H1 (cell line): ENCODE measurements around the gene PTPMT1. TPM values are rescaled to one million over a fixed set of nuclear protein-coding genes. Genes with fewer than 3 reads are reported as not detected.
A peak's percentile ranks its signal among the peaks of the same experiment; 100 is the strongest.

Source experiments
- CTCF ChIA-PET: fragments of 300-600 bp; sonication (Branson Sonifier 250); formaldehyde crosslinking; loops from one replicate; lab custom pipeline; 2021; ENCODE audit not compliant: partially characterized antibody; lab: Charles Lee
- POLR2A ChIA-PET: fragments of 300-600 bp; sonication (Branson Sonifier 250); formaldehyde crosslinking; loops from one replicate; lab custom pipeline; 2021; ENCODE audit warnings: inconsistent platforms; ENCODE audit not compliant: partially characterized antibody; lab: Charles Lee
- DNase-seq, 2 experiments: peaks; one replicate each; pipeline versions ENCODE4 v3.0.0 to v3.0.0-alpha.2; 2010 to 2022; ENCODE audit warnings: low spot score in 2 of 2, low read depth in 1 of 2, mixed read lengths in 1 of 2
- FAIRE-seq: peaks from 2 replicates; lab custom pipeline; 2011; peaks lifted over from hg19 to GRCh38; lab: Jason Lieb, UNC
- H2AFZ ChIP-seq: 2 replicates; pipeline ENCODE4 v1.8.1; 2012; ENCODE audit warnings: low read length, inconsistent platforms
- H2AK5ac ChIP-seq: 2 replicates; pipeline ENCODE4 v1.6.1; 2013; ENCODE audit warnings: low read depth, low read length
- H2BK120ac ChIP-seq: replicated peaks from 2 replicates; pipeline ENCODE3; 2013; ENCODE audit warnings: low read depth, low read length, inconsistent platforms
- H2BK12ac ChIP-seq: 2 replicates; pipeline ENCODE4 v1.6.1; 2013; ENCODE audit warnings: low read depth, low read length
- H2BK15ac ChIP-seq: 2 replicates; pipeline ENCODE4 v1.6.1; 2013; ENCODE audit warnings: low read length
- H2BK20ac ChIP-seq: 2 replicates; pipeline ENCODE4 v1.6.1; 2013; ENCODE audit warnings: low read length
- H2BK5ac ChIP-seq: 2 replicates; pipeline ENCODE4 v1.6.1; 2013; ENCODE audit warnings: low read depth, low read length
- H3K14ac ChIP-seq: 2 replicates; pipeline ENCODE4 v1.6.1; 2013; ENCODE audit warnings: inconsistent platforms; ENCODE audit not compliant: insufficient read length
- H3K18ac ChIP-seq: 2 replicates; pipeline ENCODE4 v1.6.1; 2013; ENCODE audit warnings: low read length; ENCODE audit errors: extremely low read depth
- H3K23ac ChIP-seq: 2 replicates; pipeline ENCODE4 v1.6.1; 2013; ENCODE audit warnings: inconsistent platforms; ENCODE audit not compliant: insufficient read length
- H3K23me2 ChIP-seq: 2 replicates; pipeline ENCODE4 v1.6.1; 2013; ENCODE audit warnings: low read depth, low read length
- H3K27ac ChIP-seq: 2 replicates; pipeline ENCODE4 v1.6.1; 2011; ENCODE audit warnings: low read depth, low read length, inconsistent platforms
- H3K27me3 ChIP-seq, 4 experiments: replicated peaks in 1 of 4; 1 replicate in 1 of 4; 2 replicates in 3 of 4; pipeline versions ENCODE4 v1.6.1 to v1.8.1; 2011 to 2013; ENCODE audit warnings: low read length in 3 of 4, mild to moderate bottlenecking in 3 of 4, inconsistent platforms in 2 of 4, mixed read lengths in 2 of 4, moderate library complexity in 1 of 4; ENCODE audit not compliant: control insufficient read depth in 3 of 4, insufficient read depth in 3 of 4; ENCODE audit errors: extremely low read depth in 1 of 4
- H3K36me3 ChIP-seq, 4 experiments: 2 replicates each; pipeline versions ENCODE4 v1.6.1 to v1.8.1; 2011 to 2013; ENCODE audit warnings: mild to moderate bottlenecking in 4 of 4, low read length in 3 of 4, moderate library complexity in 2 of 4, control low read depth in 1 of 4, inconsistent platforms in 1 of 4; ENCODE audit not compliant: insufficient read depth in 4 of 4, control insufficient read depth in 2 of 4
- H3K4ac ChIP-seq: replicated peaks from 2 replicates; pipeline ENCODE3; 2013; ENCODE audit warnings: low read length, low read depth, mixed read lengths, inconsistent platforms; ENCODE audit not compliant: insufficient read length
- H3K4me1 ChIP-seq, 4 experiments: replicated peaks in 1 of 4; 1 replicate in 1 of 4; 2 replicates in 3 of 4; pipeline versions ENCODE4 v1.6.1 to v1.8.1; 2011 to 2013; ENCODE audit warnings: low read length in 3 of 4, inconsistent platforms in 2 of 4, mixed read lengths in 1 of 4; ENCODE audit not compliant: insufficient read depth in 4 of 4, control insufficient read depth in 3 of 4
- H3K4me2 ChIP-seq, 2 experiments: 2 replicates each; pipeline versions ENCODE4 v1.6.1 to v1.8.1; 2011 to 2013; ENCODE audit warnings: low read depth in 2 of 2, low read length in 2 of 2, control low read depth in 1 of 2, inconsistent platforms in 1 of 2, mild to moderate bottlenecking in 1 of 2; ENCODE audit not compliant: insufficient read depth in 1 of 2
- H3K4me3 ChIP-seq, 4 experiments: fragments of 200-600, 300-600 bp in 1 of 4; sonication (generic), shearing (Covaris generic), sonication (Bioruptor Twin) in 1 of 4; 2 replicates each; pipeline versions ENCODE4 v1.5.1 to v1.8.1; 2011 to 2016; ENCODE audit warnings: low read length in 4 of 4, low read depth in 3 of 4, control low read depth in 2 of 4, inconsistent platforms in 2 of 4, mild to moderate bottlenecking in 2 of 4, mixed read lengths in 1 of 4, moderate library complexity in 1 of 4; ENCODE audit not compliant: insufficient read depth in 2 of 4; ENCODE audit errors: extremely low read depth in 1 of 4
- H3K56ac ChIP-seq: replicated peaks from 2 replicates; pipeline ENCODE3; 2013; ENCODE audit warnings: low read depth, mild to moderate bottlenecking, mixed read lengths, low read length, inconsistent platforms; ENCODE audit not compliant: insufficient read length
- H3K79me1 ChIP-seq: 2 replicates; pipeline ENCODE4 v1.6.1; 2013; ENCODE audit warnings: low read depth, low read length, control low read depth
- H3K79me2 ChIP-seq, 2 experiments: 2 replicates each; pipeline versions ENCODE4 v1.6.1 to v1.8.1; 2012 to 2013; ENCODE audit warnings: low read length in 2 of 2, mild to moderate bottlenecking in 2 of 2, inconsistent platforms in 1 of 2; ENCODE audit not compliant: insufficient read depth in 2 of 2, control insufficient read depth in 1 of 2
- H3K9ac ChIP-seq, 4 experiments: replicated peaks in 1 of 4; 1 replicate in 1 of 4; 2 replicates in 3 of 4; pipeline versions ENCODE4 v1.6.1 to v1.8.1; 2011 to 2013; ENCODE audit warnings: low read depth in 3 of 4, low read length in 3 of 4, control low read depth in 2 of 4, mild to moderate bottlenecking in 2 of 4, moderate library complexity in 2 of 4, inconsistent platforms in 1 of 4; ENCODE audit errors: extremely low read depth in 1 of 4
- H3K9me3 ChIP-seq, 2 experiments: 2 replicates each; pipeline versions ENCODE4 v1.6.1 to v1.8.1; 2012 to 2013; ENCODE audit warnings: mild to moderate bottlenecking in 2 of 2, moderate library complexity in 2 of 2, control low read depth in 1 of 2, inconsistent platforms in 1 of 2, low read depth in 1 of 2, low read length in 1 of 2, mixed read lengths in 1 of 2; ENCODE audit not compliant: insufficient read depth in 2 of 2
- H4K20me1 ChIP-seq, 2 experiments: replicated peaks in 1 of 2; 2 replicates each; pipeline versions ENCODE3 to v1.8.1; 2011 to 2013; ENCODE audit warnings: inconsistent platforms in 2 of 2, low read length in 2 of 2, mild to moderate bottlenecking in 1 of 2; ENCODE audit not compliant: insufficient read depth in 2 of 2, control insufficient read depth in 1 of 2
- H4K5ac ChIP-seq: 2 replicates; pipeline ENCODE4 v1.6.1; 2013; ENCODE audit warnings: low read length, low read depth, mixed read lengths, inconsistent platforms; ENCODE audit not compliant: insufficient read length
- H4K8ac ChIP-seq: 2 replicates; pipeline ENCODE4 v1.8.0; 2013; ENCODE audit warnings: mild to moderate bottlenecking, moderate library complexity, low read length, inconsistent platforms; ENCODE audit not compliant: insufficient read depth; ENCODE audit errors: extremely low read depth
- H4K91ac ChIP-seq: replicated peaks from 2 replicates; pipeline ENCODE3; 2013; ENCODE audit warnings: low read length, mixed read lengths, inconsistent platforms; ENCODE audit not compliant: insufficient read length
- FOSL1 ChIP-seq: IDR thresholded peaks from 2 replicates; pipeline ENCODE4 v1.6.1; 2011; ENCODE audit warnings: mild to moderate bottlenecking, low read depth, low read length, moderate library complexity; ENCODE audit not compliant: insufficient read depth
- GABPA ChIP-seq: IDR thresholded peaks from 2 replicates; pipeline ENCODE4 v1.6.1; 2011; ENCODE audit warnings: mild to moderate bottlenecking, low read length, moderate library complexity, borderline replicate concordance; ENCODE audit not compliant: insufficient read depth
- WGBS, 2 experiments: shearing (Covaris generic) in 1 of 2; methylation state at CpG; one replicate each; pipeline versions ENCODE4 v1.1.6 to v1.1.7; 2013 to 2015; ENCODE audit warnings: low lambda C conversion rate in 2 of 2, mixed read lengths in 2 of 2, inconsistent platforms in 1 of 2, low coverage in 1 of 2, missing lambda C conversion rate in 1 of 2; ENCODE audit not compliant: insufficient replicate concordance in 2 of 2, insufficient coverage in 1 of 2, insufficient read length in 1 of 2; ENCODE audit errors: extremely low coverage in 1 of 2, missing lambda C conversion rate in 1 of 2; 5-methylcytosine and 5-hydroxymethylcytosine counted together
- polyA plus RNA-seq, 7 experiments: library from polyadenylated mRNA; depleted of rRNA in 3 of 7; stranded (reverse) in 5 of 7; unstranded in 2 of 7; fragments of >200 nt in 5 of 7; fragments of 200-250 nt in 2 of 7; gene quantifications; 1 replicate in 5 of 7; 2 replicates in 1 of 7; 4 replicates in 1 of 7; pipeline versions ENCODE4 v1.2.1 to v1.2.3, GENCODE V29; 2011 to 2013; ENCODE audit warnings: missing spikeins in 2 of 7, mixed read lengths in 2 of 7
- total RNA-seq: library from RNA; stranded (reverse); fragmentation: NEBNext Ultra II Directional; extraction: Animal tissue kit (Norgen Biotek cat#: 25700); gene quantifications from 2 replicates; pipeline ENCODE4 v1.2.1, GENCODE V29; 2021

PTPMT1 gene
- total and polyA plus RNA-seq, 2 of the 8 experiments (the other 6 are each of a cell fraction or from before 2014, with no cell fraction given), result 44.8 to 105 TPM

DNA sequence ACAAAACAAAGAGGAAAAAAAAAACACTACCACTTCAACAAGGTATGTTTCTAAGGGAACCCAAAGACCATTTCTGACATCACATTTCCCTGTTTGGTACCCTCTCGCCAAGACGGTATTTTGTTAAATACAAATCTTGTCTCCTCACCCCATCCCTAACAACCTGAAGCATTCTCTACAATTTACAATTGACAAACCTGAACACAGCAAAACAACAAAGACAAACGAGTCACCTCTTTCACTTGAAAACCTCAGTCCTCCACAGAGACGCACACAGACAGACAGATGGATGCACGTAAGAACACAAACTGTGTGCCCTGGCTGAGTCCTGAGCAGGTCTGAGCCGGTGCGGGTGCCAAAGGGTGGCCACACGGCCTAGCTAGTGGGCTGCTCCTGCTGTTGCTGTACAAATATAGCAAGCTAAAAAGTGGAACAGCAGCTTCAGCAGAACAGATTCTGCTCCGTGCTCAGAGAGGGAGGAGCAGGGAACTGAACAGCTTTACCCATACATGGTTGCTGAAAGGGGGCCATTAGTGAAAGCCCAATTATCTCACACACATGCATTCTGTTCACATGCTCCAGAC lies 41.0 kb upstream of the PTPMT1 start:
- DNase-seq (no peak), FAIRE-seq (no peak)
- no peak overlapping the region for H2BK120ac ChIP-seq
- no peak overlapping the region for H2BK5ac ChIP-seq
- H3K14ac ChIP-seq, result no peak overlapping the region
- no peak overlapping the region for H3K27ac ChIP-seq
- CTCF ChIA-PET, result interaction anchor here (0.6 to 1.5 kb wide), 2 partner anchors 14 to 16 kb away, joined by 3 to 4 read pairs; no protein-coding TSS in a partner anchor
- H2BK20ac ChIP-seq, result no peak overlapping the region
- 74% methylated on average over 9 of the region's 9 CpGs; no CpG with 5 or more reads in 1 of the 2 experiments for WGBS, 2 experiments
- peaks cover 30 to 36% of the 10 kb centered on the region in 2 experiments for H4K20me1 ChIP-seq
- H3K4me3 ChIP-seq, result no peak overlapping the region
- no peaks in the 10 kb centered on the region for H3K27me3 ChIP-seq
- no peak overlapping the region for H3K23ac ChIP-seq
- no peak overlapping the region for H4K91ac ChIP-seq
- H3K4me2 ChIP-seq, result peak overlapping the region; percentile 38 to 41; a peak in 3 of 4 replicates
- no peak overlapping the region for H4K5ac ChIP-seq
- no peaks in the 10 kb centered on the region for H3K9me3 ChIP-seq
- H3K18ac ChIP-seq, result no peak overlapping the region
- H3K4ac ChIP-seq, result no peak overlapping the region
- H3K56ac ChIP-seq, result no peak overlapping the region
- peak overlapping the region in 1 of 4 experiments; percentile 14; a peak in 1 of 7 replicates for H3K9ac ChIP-seq
- no peaks in the 10 kb centered on the region for H3K23me2 ChIP-seq
- no peaks in the 10 kb centered on the region for H3K36me3 ChIP-seq
- POLR2A ChIA-PET, result interaction anchor here (0.6 to 1.5 kb wide), 5 partner anchors 8 to 41 kb away, joined by 3 to 6 read pairs (median 4); partner anchors contain the start of gene PTPMT1
- H3K79me2 ChIP-seq, result peaks cover 22 to 100% of the 10 kb centered on the region in 2 experiments
- H2AFZ ChIP-seq, result no peak overlapping the region
- H2BK12ac ChIP-seq, result no peak overlapping the region
- H2BK15ac ChIP-seq, result no peak overlapping the region
- no peak overlapping the region for H4K8ac ChIP-seq
- peaks cover 0 to 16% (median 13%) of the 10 kb centered on the region in 4 experiments; a peak in 5 of 7 replicates for H3K4me1 ChIP-seq
- H3K79me1 ChIP-seq, result peaks cover 5% of the 10 kb centered on the region; the same call in 1 of the 2 replicates
- peak overlapping the region; percentile 7; the same call in 1 of the 2 replicates for H2AK5ac ChIP-seq
- TF ChIP-seq GABPA (no peak), FOSL1 (no peak)
